Measurements from ENCODE around the gene MYO9B. TPM values are rescaled to one million over a fixed set of nuclear protein-coding genes. Genes with fewer than 3 reads are reported as not detected.
A peak's percentile ranks its signal among the peaks of the same experiment; 100 is the strongest.

The MYO9B gene
- total and polyA plus RNA-seq, 9 of the 15 experiments (the other 6 are each of a cell fraction or from before 2014, with no cell fraction given) = 2.4 to 77.6 (median 23.0) TPM

GRCh38 chr19:17074634-17075034 is 943 bp upstream of the MYO9B start:
- FAIRE-seq = no peak
- 0% methylated on average over 11 of the region's 11 CpGs for WGBS (ENCODE audit: insufficient coverage, low coverage, missing lambda C conversion rate)
- H3K9me1 ChIP-seq (ENCODE audit: control insufficient read depth, insufficient read depth, low read length) = peaks cover 5% of the 10 kb centered on the region
- no peaks in the 10 kb centered on the region for H3K9me3 ChIP-seq (replicated peaks; ENCODE audit: control insufficient read depth, insufficient read depth, low read depth, low read length)
- peak overlapping the region; percentile 100 for H3K4me2 ChIP-seq (ENCODE audit: insufficient read depth, low read length)
- BruUV-seq (replicated peaks) = TSS peak; percentile 77
- peaks cover 44% of the 10 kb centered on the region for H3K36me3 ChIP-seq (ENCODE audit: control insufficient read depth, insufficient read depth, low read length)
- H2AFZ ChIP-seq (ENCODE audit: low read depth, low read length) = peak overlapping the region; percentile 87
- peaks cover 91% of the 10 kb centered on the region for H3K79me2 ChIP-seq (ENCODE audit: control insufficient read depth, insufficient read depth, low read length)
- ChIA-PET CTCF (ENCODE audit: low intra/inter-chr PET ratio) (interaction anchor here (0.6 kb wide), 1 partner anchor 206 kb away, joined by 3 read pairs; no protein-coding TSS in a partner anchor), POLR2A (interaction anchor here (0.7 to 1.9 kb wide), 10 partner anchors 9 to 208 kb away, joined by 3 to 13 read pairs (median 4); partner anchors contain the start of genes BABAM1 and OCEL1)
- in situ Hi-C loops (cut with MboI) (loop anchor here (5.0 kb wide), 1 partner anchor 213 kb away; no protein-coding TSS in a partner anchor), intact Hi-C loops (cut with micrococcal nuclease) (loop anchor here (10.0 kb wide), 1 partner anchor 130 kb away; no protein-coding TSS in a partner anchor)
- no peak for ATAC-seq
- H3K27ac ChIP-seq (ENCODE audit: extremely low read depth, low read depth, low read length) = peak overlapping the region; percentile 92
- peak overlapping the region; percentile 96 to 100 for H3K9ac ChIP-seq (ENCODE audit: insufficient read depth in 1 of 2, low read depth in 2 of 2, low read length in 2 of 2)
- peak overlapping the region; percentile 69 for H3K4me3 ChIP-seq
- H3K4me1 ChIP-seq (replicated peaks in 1 of 2; ENCODE audit: control insufficient read depth in 2 of 2, insufficient read depth in 2 of 2, low read length in 2 of 2) = peaks cover 28 to 52% of the 10 kb centered on the region in 2 experiments; a peak in 4 of 5 replicates
- H4K20me1 ChIP-seq (replicated peaks; ENCODE audit: control insufficient read depth, insufficient read depth, low read length) = peaks cover 22% of the 10 kb centered on the region; the same call in 1 of the 2 replicates
- no peak for DNase-seq (ENCODE audit: extremely low read depth in 1 of 4, low spot score in 3 of 4)
- no peaks in the 10 kb centered on the region; a peak in 1 of 5 replicates for H3K27me3 ChIP-seq (ENCODE audit: control insufficient read depth in 2 of 2, insufficient read depth in 2 of 2, low read length in 2 of 2)
- no peak for TF ChIP-seq CREB3 (tag; conservative IDR thresholded peaks at IDR 0.05; ENCODE audit: low read depth)
- no peak for TF ChIP-seq ZNF175 (CRISPR knock-in tag; IDR thresholded peaks at IDR 0.05; ENCODE audit: low read depth)
- no peak for TF ChIP-seq KAT8 (IDR thresholded peaks at IDR 0.05; ENCODE audit: low read depth)
- 0 out of 2 replicates have a peak, but pooled peaks have one; percentile 9 for TF ChIP-seq MAFG (tag; conservative IDR thresholded peaks at IDR 0.05)
- TF ChIP-seq ARID3B (CRISPR knock-in tag; IDR thresholded peaks at IDR 0.05; ENCODE audit: borderline replicate concordance) = no peak
- 0 out of 2 replicates have a peak, but pooled peaks have one; percentile 26 for TF ChIP-seq SMARCE1 (IDR thresholded peaks at IDR 0.05)
- TF ChIP-seq ZBTB11 (CRISPR knock-in tag; IDR thresholded peaks at IDR 0.05) = 0 out of 6 replicates have a peak, but pooled peaks of 1 of the 3 experiments have one; percentile 31
- TF ChIP-seq ZNF584 (CRISPR knock-in tag; IDR thresholded peaks at IDR 0.05; ENCODE audit: low read depth) = no peak
- no peak for TF ChIP-seq ZNF507 (tag; conservative IDR thresholded peaks at IDR 0.05)
- no peak for TF ChIP-seq RHOXF2B (CRISPR knock-in tag; conservative IDR thresholded peaks at IDR 0.05)
- no peak for TF ChIP-seq SRSF1 (IDR thresholded peaks at IDR 0.05; ENCODE audit: low read depth, low read length)
- TF ChIP-seq ETV1 (tag; conservative IDR thresholded peaks at IDR 0.05; ENCODE audit: low read depth) = 0 out of 2 replicates have a peak, but pooled peaks have one; percentile 22
- peak; percentile 26 for TF ChIP-seq EGR1 (conservative IDR thresholded peaks at IDR 0.05)
- no peak for TF ChIP-seq MIER1 (IDR thresholded peaks at IDR 0.05; ENCODE audit: low read depth)
- 0 out of 2 replicates have a peak, but pooled peaks have one; percentile 23 for TF ChIP-seq SPI1 (IDR thresholded peaks at IDR 0.05; ENCODE audit: borderline replicate concordance, low read depth, low read length)
